HepG2 (cell line): ENCODE measurements around the gene UBXN2A. TPM values are rescaled to one million over a fixed set of nuclear protein-coding genes. Genes with fewer than 3 reads are reported as not detected.

Experiments
- BCLAF1 ChIP-seq: fragments of 450-650 bp; IDR thresholded peaks from 2 replicates; pipeline ENCODE4 v1.6.1; 2017; ENCODE audit warnings: mild to moderate bottlenecking
- CREB1 ChIP-seq, 2 experiments: fragments of 450-650 bp in 1 of 2; IDR thresholded peaks; 2 replicates each; pipeline ENCODE4 v1.6.1; 2016 to 2017; ENCODE audit warnings: control low read depth in 1 of 2, mild to moderate bottlenecking in 1 of 2, missing compliant biosample characterization in 1 of 2, missing genetic modification characterization in 1 of 2
- DRAP1 ChIP-seq: IDR thresholded peaks from 2 replicates; pipeline ENCODE4 v1.6.1; 2016; ENCODE audit warnings: missing genetic modification reagents, missing compliant biosample characterization
- ELF1 ChIP-seq: sonication (generic); formaldehyde crosslinking; IDR thresholded peaks from 2 replicates; pipeline ENCODE4 v1.4.0; 2020; ENCODE audit warnings: missing genetic modification reagents
- ETV6 ChIP-seq: sonication (generic); formaldehyde crosslinking; conservative IDR thresholded peaks from 2 replicates; pipeline ENCODE4 v1.4.0; 2020; ENCODE audit warnings: missing genetic modification reagents
- FUBP1 ChIP-seq: sonication (generic); formaldehyde crosslinking; IDR thresholded peaks from 2 replicates; pipeline ENCODE4 v1.5.1; 2020; ENCODE audit warnings: missing genetic modification reagents, mild to moderate bottlenecking, borderline replicate concordance
- IKZF5 ChIP-seq: IDR thresholded peaks from 2 replicates; pipeline ENCODE4 v1.6.1; 2018; ENCODE audit warnings: missing genetic modification reagents, mild to moderate bottlenecking, missing compliant biosample characterization
- NFYB ChIP-seq: sonication (generic); formaldehyde crosslinking; IDR thresholded peaks from 2 replicates; pipeline ENCODE4 v1.4.0; 2020; ENCODE audit warnings: missing genetic modification reagents
- NONO ChIP-seq, 2 experiments: fragments of 450-650 bp in 1 of 2; sonication (generic) in 1 of 2; formaldehyde crosslinking in 1 of 2; IDR thresholded peaks in 1 of 2; conservative IDR thresholded peaks in 1 of 2; 2 replicates each; pipeline versions ENCODE4 v1.6.1 to v1.8.0; 2017 to 2022; ENCODE audit warnings: mild to moderate bottlenecking in 1 of 2, missing genetic modification reagents in 1 of 2, moderate library complexity in 1 of 2
- POLR2AphosphoS2 ChIP-seq: IDR thresholded peaks from 2 replicates; pipeline ENCODE4 v1.6.1; 2011; ENCODE audit warnings: low read depth, low read length, improper control_type of control experiment
- RFXANK ChIP-seq: IDR thresholded peaks from 2 replicates; pipeline ENCODE4 v1.6.1; 2016
- SMARCE1 ChIP-seq: fragments of 450-650 bp; IDR thresholded peaks from 2 replicates; pipeline ENCODE4 v1.6.1; 2017; ENCODE audit warnings: borderline replicate concordance
- ZNF101 ChIP-seq: sonication (generic); formaldehyde crosslinking; IDR thresholded peaks from 2 replicates; pipeline ENCODE4 v1.4.0; 2020; ENCODE audit warnings: mild to moderate bottlenecking, low read depth, missing genetic modification reagents, borderline replicate concordance
- ZNF496 ChIP-seq: sonication (generic); formaldehyde crosslinking; IDR thresholded peaks from 2 replicates; pipeline ENCODE4 v1.8.1; 2023; ENCODE audit warnings: mild to moderate bottlenecking, moderate library complexity, missing genetic modification reagents; ENCODE audit not compliant: insufficient replicate concordance
- ZSCAN29 ChIP-seq: sonication (generic); formaldehyde crosslinking; conservative IDR thresholded peaks from 2 replicates; pipeline ENCODE4 v1.4.0; 2020; ENCODE audit warnings: mild to moderate bottlenecking, missing genetic modification reagents
- polyA plus RNA-seq, 8 experiments: library from polyadenylated mRNA; depleted of rRNA in 3 of 8; stranded (reverse) in 7 of 8; unstranded in 1 of 8; fragments of >200 nt; fragmentation: Illumina TruSeq in 4 of 8; extraction: Trizol in 4 of 8; gene quantifications; 2 replicates each; pipeline versions ENCODE4 v1.2.1 to v1.2.3, GENCODE V29; 2011 to 2016; ENCODE audit warnings: low read depth in 4 of 8, missing spikeins in 1 of 8, mixed read lengths in 1 of 8; ENCODE audit not compliant: insufficient read depth in 1 of 8
- total RNA-seq, 5 experiments: library from RNA; depleted of rRNA; stranded (reverse); fragments of >200 nt; fragmentation: Illumina TruSeq; extraction: Trizol; gene quantifications; 2 replicates each; pipeline ENCODE4 v1.2.3, GENCODE V29; 2016; ENCODE audit warnings: low read depth in 1 of 5
- TF ChIP-seq, protein P1 (sequence below): IDR thresholded peaks from 2 replicates; pipeline ENCODE4 v1.6.1; 2016; ENCODE audit warnings: missing compliant biosample characterization, missing genetic modification reagents, borderline replicate concordance
- TF ChIP-seq, protein P2 (sequence below): IDR thresholded peaks from 2 replicates; pipeline ENCODE4 v1.6.1; 2016

Gene UBXN2A
- total and polyA plus RNA-seq, 2 of the 13 experiments (the other 11 are each of a cell fraction or from before 2014, with no cell fraction given) = 8.3 to 20.9 TPM

- TF ChIP-seq, protein P1, sequence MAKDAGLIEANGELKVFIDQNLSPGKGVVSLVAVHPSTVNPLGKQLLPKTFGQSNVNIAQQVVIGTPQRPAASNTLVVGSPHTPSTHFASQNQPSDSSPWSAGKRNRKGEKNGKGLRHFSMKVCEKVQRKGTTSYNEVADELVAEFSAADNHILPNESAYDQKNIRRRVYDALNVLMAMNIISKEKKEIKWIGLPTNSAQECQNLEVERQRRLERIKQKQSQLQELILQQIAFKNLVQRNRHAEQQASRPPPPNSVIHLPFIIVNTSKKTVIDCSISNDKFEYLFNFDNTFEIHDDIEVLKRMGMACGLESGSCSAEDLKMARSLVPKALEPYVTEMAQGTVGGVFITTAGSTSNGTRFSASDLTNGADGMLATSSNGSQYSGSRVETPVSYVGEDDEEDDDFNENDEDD (CRISPR knock-in tag) = no peak
- TF ChIP-seq FUBP1 (no peak), POLR2AphosphoS2 (no peak), NONO (IDR thresholded peaks at IDR 0.05) (no peak), NONO (CRISPR knock-in tag; conservative IDR thresholded peaks at IDR 0.05) (0 out of 2 replicates have a peak, but pooled peaks have one; percentile 10), SMARCE1 (no peak), DRAP1 (CRISPR knock-in tag) (peak; percentile 84), IKZF5 (no peak), ZNF101 (0 out of 2 replicates have a peak, but pooled peaks have one; percentile 55), ZNF496 (CRISPR knock-in tag) (no peak), NFYB (CRISPR knock-in tag) (no peak), ZSCAN29 (CRISPR knock-in tag) (no peak), ELF1 (no peak), ETV6 (no peak), CREB1 (IDR thresholded peaks at IDR 0.05) (no peak), CREB1 (CRISPR knock-in tag; IDR thresholded peaks at IDR 0.05) (no peak), RFXANK (CRISPR knock-in tag) (no peak), BCLAF1 (no peak)
- TF ChIP-seq, protein P2, sequence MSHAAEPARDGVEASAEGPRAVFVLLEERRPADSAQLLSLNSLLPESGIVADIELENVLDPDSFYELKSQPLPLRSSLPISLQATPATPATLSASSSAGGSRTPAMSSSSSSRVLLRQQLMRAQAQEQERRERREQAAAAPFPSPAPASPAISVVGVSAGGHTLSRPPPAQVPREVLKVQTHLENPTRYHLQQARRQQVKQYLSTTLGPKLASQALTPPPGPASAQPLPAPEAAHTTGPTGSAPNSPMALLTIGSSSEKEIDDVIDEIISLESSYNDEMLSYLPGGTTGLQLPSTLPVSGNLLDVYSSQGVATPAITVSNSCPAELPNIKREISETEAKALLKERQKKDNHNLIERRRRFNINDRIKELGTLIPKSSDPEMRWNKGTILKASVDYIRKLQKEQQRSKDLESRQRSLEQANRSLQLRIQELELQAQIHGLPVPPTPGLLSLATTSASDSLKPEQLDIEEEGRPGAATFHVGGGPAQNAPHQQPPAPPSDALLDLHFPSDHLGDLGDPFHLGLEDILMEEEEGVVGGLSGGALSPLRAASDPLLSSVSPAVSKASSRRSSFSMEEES = no peak
Measured at GRCh38 chr2:24049485-24050021, 109.3 kb downstream of the UBXN2A start, which contains the start of gene FKBP1B (continued).
